Activated CD4-positive, alpha-beta T cell treated with anti-CD3 and anti-CD28 coated beads, Interleukin-2, amount 10 ng/mL, durations not matched to agents 24 days and 14 days (primary cell): ENCODE data around the gene RRBP1. TPM values are rescaled to one million over a fixed set of nuclear protein-coding genes. Genes with fewer than 3 reads are reported as not detected.
A peak's percentile ranks its signal among the peaks of the same experiment; 100 is the strongest.

ENCODE experiments used
- DNase-seq: peaks from one replicate; pipeline ENCODE4 v3.0.0; 2022
- H3K27ac Mint-ChIP-seq: one replicate; pipeline ENCODE4 v1.8.0; 2022; ENCODE audit warnings: mild to moderate bottlenecking, mixed read lengths
- H3K27me3 Mint-ChIP-seq: one replicate; pipeline ENCODE4 v1.8.0; 2022; ENCODE audit warnings: mixed read lengths
- H3K36me3 Mint-ChIP-seq: one replicate; pipeline ENCODE4 v1.8.0; 2022; ENCODE audit warnings: low read depth, mild to moderate bottlenecking, mixed read lengths
- H3K4me1 Mint-ChIP-seq: one replicate; pipeline ENCODE4 v1.8.0; 2021; ENCODE audit warnings: mixed read lengths
- H3K4me3 Mint-ChIP-seq: one replicate; pipeline ENCODE4 v1.8.0; 2022; ENCODE audit warnings: mild to moderate bottlenecking, moderate library complexity, mixed read lengths
- H3K9me3 Mint-ChIP-seq: one replicate; pipeline ENCODE4 v1.8.0; 2021; ENCODE audit warnings: mixed read lengths
- intact Hi-C: fragments of 100-400 bp; cut with micrococcal nuclease; formaldehyde crosslinking; loops from one replicate; pipeline ENCODE4 v1.15.1; 2023
- total RNA-seq: library from RNA; stranded (reverse); gene quantifications from 2 replicates; pipeline ENCODE4 v1.2.3, GENCODE V29; 2022

RRBP1 gene
- total RNA-seq, 1 donor from 2014 or later: 49.9 TPM

DNA sequence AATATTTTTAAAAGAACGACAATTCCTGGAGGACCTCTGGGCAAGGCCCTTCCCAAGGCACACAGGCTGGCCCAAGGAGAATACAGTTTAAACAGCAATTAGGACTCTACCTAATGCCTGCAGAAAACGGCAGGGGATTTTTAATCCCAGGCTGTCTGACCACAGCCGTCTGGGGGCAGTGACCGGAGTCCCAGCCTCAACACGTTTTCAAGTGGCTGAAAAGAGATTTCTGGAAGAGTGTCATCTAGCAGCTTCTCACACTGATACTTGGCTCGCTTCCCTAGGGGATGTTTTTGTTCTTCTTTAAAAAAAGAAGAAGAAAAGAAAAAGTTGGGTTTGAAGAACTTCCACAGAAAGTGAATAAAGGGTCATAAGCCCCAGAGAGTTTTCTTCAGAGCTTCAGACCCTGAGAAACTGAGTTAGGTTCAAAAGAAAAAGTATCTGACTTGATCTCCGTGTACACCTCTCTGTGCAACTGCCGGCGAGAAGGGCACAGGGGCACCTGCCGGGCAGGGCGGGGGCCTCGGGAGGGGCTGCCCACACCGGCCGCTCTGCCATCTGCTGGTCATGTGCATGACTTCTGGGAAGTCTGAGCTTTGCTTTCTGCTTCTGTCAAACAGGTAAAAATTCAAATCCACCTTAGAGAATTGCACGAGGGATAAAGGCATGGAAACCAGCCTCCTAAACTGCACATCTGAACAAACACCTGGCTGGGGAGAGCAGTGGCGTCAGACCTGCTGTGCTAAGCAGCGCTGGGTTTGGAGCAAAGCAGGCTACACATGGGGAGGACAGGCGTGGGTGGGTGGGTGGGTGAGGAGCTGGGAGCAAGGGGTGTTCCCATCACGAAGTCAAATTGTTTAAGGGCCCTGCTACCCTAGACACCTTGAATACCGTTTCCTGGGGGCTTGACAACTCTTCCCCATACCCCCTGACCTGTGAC, 33.0 kb downstream of the RRBP1 start:
- Mint-ChIP-seq H3K27ac (no peak overlapping the region), H3K4me3 (no peak overlapping the region), H3K27me3 (no peaks in the 10 kb centered on the region), H3K4me1 (peaks cover 2% of the 10 kb centered on the region), H3K9me3 (no peaks in the 10 kb centered on the region), H3K36me3 (peaks cover 3% of the 10 kb centered on the region)
- DNase-seq: peak; percentile 68
- intact Hi-C loops: no loop called here

DNA sequence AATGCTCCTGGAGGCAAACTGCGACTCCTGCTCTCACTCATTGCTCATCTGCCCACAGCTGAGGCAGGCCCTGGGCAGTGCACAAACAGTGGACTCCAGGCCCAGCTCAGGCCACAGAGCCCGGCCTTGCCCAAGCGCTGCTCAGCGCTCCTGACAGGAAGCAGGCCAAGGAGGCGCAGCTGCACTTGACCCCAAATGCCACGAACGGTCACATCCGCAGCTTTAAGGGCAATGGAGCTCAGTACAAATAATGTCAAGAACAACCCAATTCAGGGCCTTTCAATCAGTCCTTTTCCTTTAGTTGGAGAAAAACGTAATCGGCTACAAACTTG, 33.8 kb downstream of the RRBP1 start:
- H3K9me3 Mint-ChIP-seq: no peaks in the 10 kb centered on the region
- no peak for DNase-seq
- peaks cover 2% of the 10 kb centered on the region for H3K4me1 Mint-ChIP-seq
- H3K27me3 Mint-ChIP-seq: no peaks in the 10 kb centered on the region
- no peak overlapping the region for H3K27ac Mint-ChIP-seq
- intact Hi-C loops: no loop called here
- no peak overlapping the region for H3K4me3 Mint-ChIP-seq
- peaks cover 2% of the 10 kb centered on the region for H3K36me3 Mint-ChIP-seq

DNA sequence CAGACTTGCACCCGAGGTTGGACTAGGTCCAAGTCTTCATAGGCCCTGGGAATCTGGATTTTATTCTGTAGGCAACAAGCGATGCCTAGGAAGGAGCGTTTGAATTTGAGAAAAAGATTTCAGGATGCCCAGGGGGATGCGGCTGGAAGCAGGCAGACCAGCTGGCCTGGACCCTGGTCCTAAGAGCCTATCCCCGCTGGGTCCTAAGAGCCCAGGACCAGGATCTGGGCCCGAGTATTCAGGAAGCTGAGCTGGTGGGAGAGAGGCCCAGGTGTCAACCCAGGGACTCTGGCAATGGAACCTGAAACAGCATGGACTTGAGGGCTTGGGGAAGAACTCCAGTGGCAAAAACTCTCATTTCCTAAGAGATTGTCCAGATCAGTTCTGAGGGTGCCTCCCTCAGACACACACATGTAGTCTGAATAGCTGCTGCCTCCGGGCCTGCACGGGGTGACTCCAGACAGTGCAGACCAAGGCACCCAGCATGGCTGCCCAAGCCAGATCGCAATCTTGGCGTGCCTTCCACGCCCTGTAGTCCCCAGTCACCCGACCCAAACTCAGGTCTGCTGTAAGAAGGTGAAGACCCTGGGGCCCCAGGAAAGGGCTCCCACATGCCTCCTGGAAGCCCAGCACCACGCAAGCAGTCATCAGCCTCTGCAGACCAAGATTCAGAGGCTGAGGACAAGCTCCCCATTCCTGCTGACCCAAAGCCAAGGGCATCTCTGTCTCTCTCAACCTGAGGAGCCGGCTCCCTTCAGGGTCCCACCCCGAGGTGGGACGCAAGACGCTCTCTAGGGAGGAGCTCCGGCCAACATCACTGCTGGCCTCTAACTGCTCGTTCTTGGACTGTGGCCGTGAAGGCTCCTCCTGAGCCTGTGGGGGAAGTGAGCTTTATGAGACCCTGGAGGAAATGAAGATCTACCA, 34.4 kb downstream of the RRBP1 start:
- DNase-seq: no peak
- no peaks in the 10 kb centered on the region for H3K9me3 Mint-ChIP-seq
- H3K4me3 Mint-ChIP-seq: no peak overlapping the region
- H3K27ac Mint-ChIP-seq: no peak overlapping the region
- peaks cover 2% of the 10 kb centered on the region for H3K36me3 Mint-ChIP-seq
- H3K4me1 Mint-ChIP-seq: peaks cover 2% of the 10 kb centered on the region
- H3K27me3 Mint-ChIP-seq: no peaks in the 10 kb centered on the region
- intact Hi-C loops: no loop called here

DNA sequence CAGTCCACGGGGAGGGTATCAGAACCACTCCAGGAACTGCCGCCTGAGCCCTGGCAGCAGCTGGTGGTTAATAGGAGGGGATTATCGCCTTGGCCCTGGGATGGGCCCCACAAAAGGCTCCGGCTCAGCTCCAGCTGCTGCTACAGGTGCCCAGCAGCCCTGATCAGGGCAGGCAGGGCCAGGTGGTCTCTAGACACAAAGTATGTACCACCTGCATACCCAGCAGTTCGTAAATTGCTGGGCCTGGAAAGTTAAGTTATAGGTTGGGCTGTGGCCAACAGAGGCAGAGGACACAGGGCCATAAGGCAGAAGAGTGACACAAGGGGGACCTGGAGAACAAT, 35.1 kb downstream of the RRBP1 start:
- H3K4me3 Mint-ChIP-seq: no peak overlapping the region
- H3K27me3 Mint-ChIP-seq: no peaks in the 10 kb centered on the region
- no peak for DNase-seq
- peaks cover 2% of the 10 kb centered on the region for H3K36me3 Mint-ChIP-seq
- H3K4me1 Mint-ChIP-seq: peaks cover 2% of the 10 kb centered on the region
- no peak overlapping the region for H3K27ac Mint-ChIP-seq
- H3K9me3 Mint-ChIP-seq: no peaks in the 10 kb centered on the region
- intact Hi-C loops: no loop called here

DNA sequence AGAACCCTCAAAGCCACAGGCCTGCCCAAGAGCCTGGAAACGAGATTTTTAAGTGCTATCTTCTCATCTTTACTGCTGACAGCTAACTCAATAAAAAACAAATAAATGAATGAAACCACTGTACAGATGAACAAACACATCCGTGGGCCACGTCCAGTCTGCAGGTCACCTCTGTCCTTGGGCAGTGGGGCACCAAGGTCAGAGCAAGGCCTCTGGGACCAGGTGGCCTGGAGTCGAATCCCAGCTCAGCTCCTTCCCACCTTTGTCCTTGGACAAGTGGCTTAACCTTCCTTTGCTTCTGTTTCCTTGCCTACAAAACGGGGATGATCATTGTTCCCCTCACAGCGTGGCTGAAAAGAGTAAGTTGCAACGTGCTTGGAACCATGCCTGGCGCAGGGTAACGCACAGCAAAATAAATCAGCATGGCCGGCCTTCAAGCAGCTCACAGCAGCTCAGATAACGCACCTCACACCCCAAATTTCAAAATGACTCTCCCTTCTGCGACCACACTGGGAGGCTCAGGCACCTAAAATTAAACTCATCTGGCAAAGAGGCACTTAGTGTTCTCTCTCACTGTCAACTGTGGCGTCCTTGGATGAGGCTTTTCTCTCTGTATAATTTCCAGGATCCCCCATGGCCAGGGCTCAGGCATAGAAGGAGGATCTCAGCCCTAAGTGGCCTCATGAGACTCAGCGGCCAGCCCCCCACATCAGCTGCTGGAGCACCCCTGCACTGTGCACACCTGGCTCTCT, 35.7 kb downstream of the RRBP1 start:
- Mint-ChIP-seq H3K4me3 (no peak overlapping the region), H3K36me3 (peaks cover 2% of the 10 kb centered on the region), H3K4me1 (peaks cover 2% of the 10 kb centered on the region), H3K27me3 (no peaks in the 10 kb centered on the region), H3K27ac (no peak overlapping the region), H3K9me3 (no peaks in the 10 kb centered on the region)
- DNase-seq: no peak
- intact Hi-C loops: no loop called here

DNA sequence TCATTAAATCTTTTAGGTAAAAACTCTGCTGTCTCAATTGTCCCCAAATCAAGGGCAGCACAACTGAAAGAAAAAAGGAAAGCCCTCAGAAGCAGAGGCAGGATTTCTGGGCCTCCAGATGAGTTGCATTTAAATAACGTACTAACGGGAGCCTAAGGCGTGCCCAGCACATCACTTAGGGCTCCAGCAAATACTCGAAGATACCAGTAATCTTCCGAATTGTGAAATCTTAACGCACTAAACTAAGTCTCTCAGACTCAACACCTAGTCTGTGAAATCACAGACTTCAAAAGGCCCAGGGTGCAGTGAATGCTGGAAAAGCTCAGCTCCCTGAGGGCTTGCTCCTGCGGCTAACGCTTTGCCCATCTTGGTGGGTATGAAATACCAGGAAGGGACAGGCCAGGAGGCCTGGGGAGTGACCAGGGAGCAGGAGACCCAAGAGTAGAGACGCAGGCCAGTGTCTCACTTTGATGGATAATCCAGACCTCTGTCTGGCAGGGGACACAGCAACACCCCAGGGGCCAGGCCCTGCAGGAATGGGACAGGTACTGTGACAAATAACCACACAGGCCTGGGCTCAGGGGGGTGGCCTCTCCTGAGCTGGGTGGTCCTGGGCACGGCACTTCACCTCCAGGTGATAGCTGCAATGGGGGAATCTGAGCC, 36.4 kb downstream of the RRBP1 start:
- Mint-ChIP-seq H3K36me3 (peaks cover 2% of the 10 kb centered on the region), H3K4me3 (no peak overlapping the region), H3K27ac (no peak overlapping the region), H3K27me3 (no peaks in the 10 kb centered on the region), H3K4me1 (peaks cover 2% of the 10 kb centered on the region), H3K9me3 (no peaks in the 10 kb centered on the region)
- intact Hi-C loops: no loop called here
- no peak for DNase-seq

DNA sequence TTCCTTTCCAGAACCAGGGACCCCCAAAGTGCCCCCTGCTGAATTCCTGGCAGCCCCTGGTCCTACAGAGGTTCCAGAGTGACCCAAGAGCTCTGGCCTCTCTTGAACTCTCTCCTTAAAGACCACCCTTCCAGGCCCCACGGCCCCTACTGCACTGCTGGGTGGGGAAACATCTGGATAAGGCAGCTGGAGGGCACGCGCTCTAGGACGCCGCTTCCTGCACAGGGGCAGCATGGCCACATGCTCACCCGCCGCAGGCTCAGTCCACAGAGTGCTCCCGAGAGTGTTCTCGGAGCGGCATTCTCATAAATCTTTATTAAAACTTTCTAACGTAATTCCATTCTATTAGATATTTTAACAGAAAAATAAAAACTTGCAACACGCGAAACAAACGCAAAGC, 37.0 kb downstream of the RRBP1 start:
- peaks cover 2% of the 10 kb centered on the region for H3K36me3 Mint-ChIP-seq
- no peaks in the 10 kb centered on the region for H3K27me3 Mint-ChIP-seq
- H3K9me3 Mint-ChIP-seq: no peaks in the 10 kb centered on the region
- DNase-seq: no peak
- no peak overlapping the region for H3K4me3 Mint-ChIP-seq
- no peak overlapping the region for H3K27ac Mint-ChIP-seq
- intact Hi-C loops: no loop called here
- peaks cover 2% of the 10 kb centered on the region for H3K4me1 Mint-ChIP-seq

DNA sequence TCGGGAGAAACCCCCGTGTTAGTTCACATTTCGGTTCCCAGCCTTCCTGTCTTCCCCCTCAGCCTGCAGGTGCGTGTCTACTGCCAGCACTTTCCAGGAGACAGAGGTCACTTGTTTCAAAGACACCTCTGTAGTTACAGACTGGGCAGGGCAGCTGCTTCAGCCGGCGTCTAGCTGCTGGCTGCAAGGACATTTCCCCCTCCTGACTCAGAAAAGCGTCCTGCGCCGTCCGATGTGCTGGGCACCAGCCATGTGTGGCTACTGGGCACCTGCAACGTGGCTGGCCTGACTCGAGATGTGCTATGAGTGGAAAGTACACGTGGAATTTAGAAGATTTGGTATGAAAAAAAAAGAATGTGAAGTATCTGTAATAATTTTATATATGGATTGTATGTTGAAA, 37.6 kb downstream of the RRBP1 start:
- Mint-ChIP-seq H3K27me3 (no peaks in the 10 kb centered on the region), H3K27ac (no peak overlapping the region), H3K36me3 (peaks cover 2% of the 10 kb centered on the region), H3K4me1 (peaks cover 2% of the 10 kb centered on the region), H3K4me3 (no peak overlapping the region), H3K9me3 (no peaks in the 10 kb centered on the region)
- DNase-seq: no peak
- intact Hi-C loops: no loop called here

DNA sequence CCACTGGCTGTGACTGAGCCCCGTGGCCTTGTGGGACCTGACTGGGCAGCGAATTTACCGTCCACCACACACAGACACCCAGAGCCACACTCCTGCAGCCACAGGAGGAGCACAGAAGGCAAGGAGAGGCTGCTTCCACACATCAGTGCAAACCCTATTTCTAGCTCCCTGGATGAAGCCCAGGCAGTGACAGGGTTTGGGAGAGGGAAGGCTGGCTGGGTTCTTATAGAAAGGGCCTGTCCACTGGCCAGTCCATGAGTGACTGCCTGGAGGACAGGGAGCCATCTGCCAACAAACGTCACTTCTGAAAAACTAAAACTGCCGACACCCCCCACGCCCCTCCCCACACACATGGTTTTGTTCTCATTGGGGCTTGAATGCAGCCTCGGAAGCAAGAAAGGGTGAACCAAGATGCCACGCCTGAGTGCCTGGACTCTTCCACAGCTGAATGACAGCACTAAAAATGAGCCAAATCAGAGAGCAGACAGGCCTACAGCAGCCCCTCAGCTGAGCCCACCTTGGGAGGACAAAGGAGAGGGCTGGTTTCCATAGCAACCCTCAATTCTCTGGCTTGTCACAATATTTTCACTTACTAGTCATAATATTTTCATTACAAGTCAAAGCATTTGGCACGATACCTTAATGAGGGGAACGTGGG, 38.4 kb downstream of the RRBP1 start:
- Mint-ChIP-seq H3K4me1 (no peaks in the 10 kb centered on the region), H3K36me3 (no peaks in the 10 kb centered on the region), H3K4me3 (no peak overlapping the region), H3K27me3 (no peaks in the 10 kb centered on the region), H3K9me3 (no peaks in the 10 kb centered on the region), H3K27ac (no peak overlapping the region)
- intact Hi-C loops: no loop called here
- no peak for DNase-seq

DNA sequence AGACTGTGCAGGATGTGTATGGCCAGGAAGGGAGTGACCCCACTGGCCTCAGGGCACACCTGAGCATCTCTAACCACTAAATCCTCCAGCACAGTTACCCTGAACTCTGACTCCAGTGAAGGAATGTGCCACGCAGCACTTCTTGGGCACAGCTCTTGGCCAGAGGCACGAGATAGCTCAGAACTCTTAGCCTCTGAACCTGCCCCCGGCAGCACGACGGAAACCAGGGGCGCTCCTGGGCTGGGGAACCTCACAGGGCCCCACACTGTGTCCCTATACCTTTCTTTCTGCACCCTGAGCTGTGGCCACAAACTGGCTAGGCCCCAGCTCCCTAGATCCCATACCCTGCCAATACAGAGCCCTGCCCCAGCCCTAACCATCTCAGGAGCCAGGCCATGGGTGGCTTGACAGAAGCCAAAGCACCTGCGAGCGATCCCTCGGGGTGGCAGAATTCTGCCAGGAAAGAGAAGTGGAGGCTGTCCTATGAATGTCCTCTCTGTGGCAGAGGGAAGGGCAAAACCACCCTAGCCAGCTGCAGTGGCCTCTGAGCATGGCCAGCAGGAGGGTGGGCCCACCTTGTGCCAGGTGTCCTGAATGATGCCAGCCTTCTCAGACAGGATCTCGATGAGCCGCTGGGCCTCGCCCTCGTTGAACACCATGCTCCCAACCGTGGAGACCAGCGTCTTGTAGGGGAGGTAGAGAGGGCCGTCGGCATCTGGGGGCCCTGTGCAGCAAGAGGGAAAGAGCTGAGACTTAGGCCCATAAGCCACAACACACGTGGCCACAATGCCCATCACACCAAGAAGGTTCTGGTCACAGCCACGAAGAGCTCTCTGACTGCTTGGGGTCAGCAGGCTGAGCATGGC, 39.4 kb downstream of the RRBP1 start:
- H3K4me3 Mint-ChIP-seq: no peak overlapping the region
- no peak for DNase-seq
- H3K27me3 Mint-ChIP-seq: no peaks in the 10 kb centered on the region
- no peak overlapping the region for H3K27ac Mint-ChIP-seq
- H3K9me3 Mint-ChIP-seq: no peaks in the 10 kb centered on the region
- no peaks in the 10 kb centered on the region for H3K36me3 Mint-ChIP-seq
- intact Hi-C loops: no loop called here
- H3K4me1 Mint-ChIP-seq: no peaks in the 10 kb centered on the region

DNA sequence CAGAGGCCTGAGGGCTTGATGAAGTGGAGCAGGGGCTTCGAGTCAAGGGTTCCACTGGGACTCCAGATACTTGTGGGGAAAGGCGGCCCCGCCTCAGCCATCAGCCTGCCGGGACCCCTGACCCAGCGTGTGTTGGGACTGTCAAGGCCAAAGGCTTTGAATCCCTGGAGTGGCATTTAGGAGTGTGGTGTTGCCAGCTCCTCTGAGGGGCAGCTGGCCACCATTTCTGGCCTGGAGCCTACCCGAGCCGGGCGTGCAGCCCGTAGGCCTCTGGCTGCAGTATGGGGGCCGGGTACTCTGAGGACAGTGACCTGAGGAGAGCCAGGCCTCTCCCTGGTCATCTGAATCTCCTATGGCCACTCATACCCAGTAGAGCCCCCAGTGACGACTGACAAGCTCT, 40.0 kb downstream of the RRBP1 start:
- intact Hi-C loops: no loop called here
- no peak overlapping the region for H3K27ac Mint-ChIP-seq
- no peaks in the 10 kb centered on the region for H3K4me1 Mint-ChIP-seq
- no peak for DNase-seq
- H3K36me3 Mint-ChIP-seq: no peaks in the 10 kb centered on the region
- H3K9me3 Mint-ChIP-seq: no peaks in the 10 kb centered on the region
- H3K4me3 Mint-ChIP-seq: no peak overlapping the region
- H3K27me3 Mint-ChIP-seq: no peaks in the 10 kb centered on the region

DNA sequence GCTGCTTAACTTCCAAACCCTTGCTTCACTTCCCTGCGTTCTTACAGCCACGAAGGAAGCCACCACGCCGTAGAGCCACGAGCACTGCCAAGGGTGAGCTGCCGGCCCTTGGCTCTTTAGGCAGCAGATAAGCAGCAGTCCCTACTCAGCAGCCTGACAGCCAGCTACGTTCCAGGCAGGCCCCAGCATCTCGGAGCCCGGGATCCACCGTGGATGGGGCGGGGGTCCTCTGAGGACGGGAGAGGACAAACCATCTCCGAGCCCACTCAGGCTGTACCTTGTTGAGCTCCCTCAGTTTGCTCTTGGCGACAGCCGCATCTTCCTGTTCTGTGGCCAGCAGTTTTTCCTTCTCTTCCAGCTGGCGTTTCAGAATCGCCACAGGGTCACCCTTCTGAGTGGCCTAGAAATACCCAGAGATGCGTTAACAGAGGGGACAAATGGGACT, 40.5 kb downstream of the RRBP1 start:
- no peak for DNase-seq
- intact Hi-C loops: no loop called here

More for the DNA sequence above, 40.5 kb downstream of the RRBP1 start:
- Mint-ChIP-seq H3K9me3 (no peaks in the 10 kb centered on the region), H3K4me1 (no peaks in the 10 kb centered on the region), H3K27ac (no peak overlapping the region), H3K36me3 (no peaks in the 10 kb centered on the region), H3K4me3 (no peak overlapping the region), H3K27me3 (no peaks in the 10 kb centered on the region)
